ENCODE data around the gene LEP. TPM values are rescaled to one million over a fixed set of nuclear protein-coding genes. Genes with fewer than 3 reads are reported as not detected.

The LEP gene
- total RNA-seq, 2 experiments from 2014 or later, result not detected

DNA sequence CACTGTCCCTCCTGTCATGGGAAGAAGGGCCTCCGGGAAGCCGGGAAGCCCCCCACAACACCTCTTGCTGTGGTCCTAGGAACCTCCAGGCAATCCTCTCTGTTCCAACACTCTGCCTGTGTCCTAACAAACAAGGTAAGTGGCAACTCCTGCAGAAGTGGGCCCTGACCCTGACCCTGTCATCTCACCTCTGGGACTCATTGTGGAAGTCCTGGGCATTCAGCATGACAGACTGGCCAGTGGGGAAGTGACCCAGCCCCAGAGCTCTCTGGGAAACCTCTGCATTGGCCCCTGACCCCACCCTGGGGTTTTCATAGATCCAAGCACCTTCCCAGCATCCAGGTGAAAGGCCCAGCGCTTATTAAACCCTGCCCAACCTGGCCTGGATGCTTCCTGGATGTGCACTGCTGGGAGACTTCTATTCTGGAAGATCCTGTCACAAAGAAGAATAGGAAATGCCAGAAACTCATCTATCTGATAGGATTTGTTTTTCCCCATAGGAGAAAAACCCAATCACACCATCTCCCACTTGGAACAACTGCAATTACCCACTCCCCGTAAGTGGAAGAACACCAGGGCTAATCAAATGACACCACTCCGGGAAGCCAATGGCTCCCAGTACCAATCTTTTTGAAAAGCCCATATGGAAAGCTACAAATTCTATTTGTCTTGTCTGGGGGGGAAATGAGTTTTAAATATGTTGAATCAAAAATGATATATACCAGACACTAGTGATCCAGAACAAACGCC is 24.3 kb downstream of the LEP start:
- ATAC-seq (no peak), DNase-seq (no peak)
- intact Hi-C loops (cut with micrococcal nuclease), result no loop called here
- Mint-ChIP-seq H3K4me1 (ENCODE audit: low read depth) (no peaks in the 10 kb centered on the region), H3K9me3 (no peaks in the 10 kb centered on the region), H3K4me3 (no peak overlapping the region), H3K27ac (no peak overlapping the region), H3K27me3 (peaks cover 10% of the 10 kb centered on the region), H3K36me3 (ENCODE audit: low read depth) (no peaks in the 10 kb centered on the region)
- ChIA-PET POLR2A (no interaction called here), CTCF (no interaction called here)
- TF ChIP-seq, protein P1, sequence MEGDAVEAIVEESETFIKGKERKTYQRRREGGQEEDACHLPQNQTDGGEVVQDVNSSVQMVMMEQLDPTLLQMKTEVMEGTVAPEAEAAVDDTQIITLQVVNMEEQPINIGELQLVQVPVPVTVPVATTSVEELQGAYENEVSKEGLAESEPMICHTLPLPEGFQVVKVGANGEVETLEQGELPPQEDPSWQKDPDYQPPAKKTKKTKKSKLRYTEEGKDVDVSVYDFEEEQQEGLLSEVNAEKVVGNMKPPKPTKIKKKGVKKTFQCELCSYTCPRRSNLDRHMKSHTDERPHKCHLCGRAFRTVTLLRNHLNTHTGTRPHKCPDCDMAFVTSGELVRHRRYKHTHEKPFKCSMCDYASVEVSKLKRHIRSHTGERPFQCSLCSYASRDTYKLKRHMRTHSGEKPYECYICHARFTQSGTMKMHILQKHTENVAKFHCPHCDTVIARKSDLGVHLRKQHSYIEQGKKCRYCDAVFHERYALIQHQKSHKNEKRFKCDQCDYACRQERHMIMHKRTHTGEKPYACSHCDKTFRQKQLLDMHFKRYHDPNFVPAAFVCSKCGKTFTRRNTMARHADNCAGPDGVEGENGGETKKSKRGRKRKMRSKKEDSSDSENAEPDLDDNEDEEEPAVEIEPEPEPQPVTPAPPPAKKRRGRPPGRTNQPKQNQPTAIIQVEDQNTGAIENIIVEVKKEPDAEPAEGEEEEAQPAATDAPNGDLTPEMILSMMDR (IDR thresholded peaks at IDR 0.05), result no peak

GRCh38 chr7:128265906-128266300 is 24.8 kb downstream of the LEP start:
- H3K27me3 Mint-ChIP-seq, result peaks cover 10% of the 10 kb centered on the region
- intact Hi-C loops (cut with micrococcal nuclease), result no loop called here
- DNase-seq, result no peak
- POLR2A ChIA-PET, result no interaction called here
- no peak overlapping the region for H3K4me3 Mint-ChIP-seq
- CTCF ChIA-PET, result no interaction called here
- ATAC-seq, result no peak
- no peaks in the 10 kb centered on the region for H3K4me1 Mint-ChIP-seq (ENCODE audit: low read depth)
- no peaks in the 10 kb centered on the region for H3K9me3 Mint-ChIP-seq
- no peak overlapping the region for H3K27ac Mint-ChIP-seq
- H3K36me3 Mint-ChIP-seq (ENCODE audit: low read depth), result no peaks in the 10 kb centered on the region
- TF ChIP-seq, protein P1 (IDR thresholded peaks at IDR 0.05), result no peak

DNA sequence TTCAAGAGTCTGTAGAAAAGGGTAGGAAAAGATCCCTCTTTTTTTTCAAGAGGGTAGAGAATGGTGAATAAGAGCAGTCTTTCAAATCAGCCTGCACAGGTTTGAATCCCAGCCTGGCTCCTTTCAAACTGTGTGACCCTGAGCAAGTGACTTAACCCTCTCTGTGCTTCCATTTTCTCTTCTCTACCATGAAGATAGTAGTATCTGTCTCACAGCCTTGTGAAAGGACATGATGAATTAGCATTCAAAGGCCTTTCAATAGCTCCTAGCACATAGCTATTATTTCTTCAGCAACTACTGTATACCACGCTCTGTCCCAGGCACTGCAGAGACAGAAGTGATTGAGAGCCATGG is 25.4 kb downstream of the LEP start:
- DNase-seq (no peak), ATAC-seq (no peak)
- ChIA-PET POLR2A (no interaction called here), CTCF (no interaction called here)
- Mint-ChIP-seq H3K36me3 (ENCODE audit: low read depth) (no peaks in the 10 kb centered on the region), H3K27me3 (peaks cover 13% of the 10 kb centered on the region), H3K27ac (no peak overlapping the region), H3K9me3 (no peaks in the 10 kb centered on the region), H3K4me3 (no peak overlapping the region), H3K4me1 (ENCODE audit: low read depth) (no peaks in the 10 kb centered on the region)
- intact Hi-C loops (cut with micrococcal nuclease), result no loop called here
- TF ChIP-seq, protein P1 (IDR thresholded peaks at IDR 0.05), result no peak

GRCh38 chr7:128266883-128267594 is 26.0 kb downstream of the LEP start:
- TF ChIP-seq, protein P1 (IDR thresholded peaks at IDR 0.05), result no peak
- peaks cover 13% of the 10 kb centered on the region for H3K27me3 Mint-ChIP-seq
- intact Hi-C loops (cut with micrococcal nuclease), result no loop called here
- ChIA-PET POLR2A (no interaction called here), CTCF (no interaction called here)
- DNase-seq, result no peak
- H3K4me3 Mint-ChIP-seq, result no peak overlapping the region
- no peak overlapping the region for H3K27ac Mint-ChIP-seq
- H3K4me1 Mint-ChIP-seq (ENCODE audit: low read depth), result no peaks in the 10 kb centered on the region
- H3K9me3 Mint-ChIP-seq, result no peaks in the 10 kb centered on the region
- ATAC-seq, result no peak
- no peaks in the 10 kb centered on the region for H3K36me3 Mint-ChIP-seq (ENCODE audit: low read depth)

DNA sequence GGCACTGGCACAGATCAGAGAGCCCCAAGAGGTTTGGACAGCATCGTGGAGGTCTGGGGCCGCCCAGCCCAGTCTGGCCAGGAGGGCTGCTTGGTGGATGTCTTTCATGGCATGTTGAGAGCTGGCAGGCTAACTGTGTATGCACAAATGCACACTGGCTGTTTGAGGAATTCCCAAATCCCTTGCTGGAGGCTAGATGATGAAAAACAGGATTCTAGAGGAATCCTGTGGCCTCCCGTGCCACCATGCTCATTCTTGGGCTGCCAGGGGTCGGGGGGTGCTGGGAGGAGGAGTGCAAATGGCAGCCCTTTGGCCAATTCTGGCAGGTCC is 26.5 kb downstream of the LEP start:
- CTCF ChIA-PET, result no interaction called here
- no peak for DNase-seq
- Mint-ChIP-seq H3K4me1 (ENCODE audit: low read depth) (no peaks in the 10 kb centered on the region), H3K9me3 (no peaks in the 10 kb centered on the region), H3K27ac (no peak overlapping the region), H3K4me3 (no peak overlapping the region), H3K27me3 (peaks cover 16% of the 10 kb centered on the region), H3K36me3 (ENCODE audit: low read depth) (no peaks in the 10 kb centered on the region)
- ATAC-seq, result no peak
- intact Hi-C loops (cut with micrococcal nuclease), result no loop called here
- POLR2A ChIA-PET, result no interaction called here
- TF ChIP-seq, protein P1 (IDR thresholded peaks at IDR 0.05), result no peak

Data from activated CD8-positive, alpha-beta T cell treated with anti-CD3 and anti-CD28 coated beads for 36 hours (primary cell).